ENCODE results near the gene IFITM5.
"Not testable (repeated sequence)": the region's sequence is repeated elsewhere in the genome, so short reads cannot be mapped to it uniquely, and the experiment has no call there.

IFITM5 gene

GRCh38 chr11:327581-327923, 28.2 kb upstream of the IFITM5 start:
- no peak for DNase-seq

GRCh38 chr11:326842-327580, 27.7 kb upstream of the IFITM5 start:
- peak; percentile 70 for DNase-seq

GRCh38 chr11:326592-326841, 27.2 kb upstream of the IFITM5 start:
- DNase-seq: no peak

- DNase-seq: peak; percentile 19
These were observed 26.7 kb upstream of the IFITM5 start for GRCh38 chr11:325796-326591.

- DNase-seq: not testable (repeated sequence)
These were observed 25.5 kb upstream of the IFITM5 start for GRCh38 chr11:324593-325517.

- no peak for DNase-seq
These were observed 24.8 kb upstream of the IFITM5 start for GRCh38 chr11:324156-324555.

GRCh38 chr11:319888-320273, 20.6 kb upstream of the IFITM5 start:
- DNase-seq: peak; percentile 29

GRCh38 chr11:319121-319887, 20.0 kb upstream of the IFITM5 start:
- DNase-seq: peak; percentile 48

GRCh38 chr11:318405-319120, 19.2 kb upstream of the IFITM5 start:
- DNase-seq: not testable (repeated sequence)

- peak; percentile 28 for DNase-seq
These were observed 18.5 kb upstream of the IFITM5 start for GRCh38 chr11:317668-318404.

GRCh38 chr11:316891-317301, 17.6 kb upstream of the IFITM5 start:
- no peak for DNase-seq

- DNase-seq: peak; percentile 47
These were observed 16.8 kb upstream of the IFITM5 start for GRCh38 chr11:316031-316701.

GRCh38 chr11:315516-315994, 16.2 kb upstream of the IFITM5 start:
- no peak for DNase-seq

GRCh38 chr11:315051-315481, 15.7 kb upstream of the IFITM5 start:
- no peak for DNase-seq

- peak; percentile 19 for DNase-seq
These were observed 15.2 kb upstream of the IFITM5 start for GRCh38 chr11:314554-314875.

- DNase-seq: peak; percentile 34
These were observed 14.6 kb upstream of the IFITM5 start, which contains the start of gene IFITM1 for GRCh38 chr11:313787-314553. TSS of gene IFITM1 (plus strand) at chr11:314040. CDS start at chr11:314171, 131 bp downstream.

GRCh38 chr11:313304-313786, 14.0 kb upstream of the IFITM5 start:
- DNase-seq: no peak

GRCh38 chr11:312092-312816, 12.9 kb upstream of the IFITM5 start:
- no peak for DNase-seq
